ENCODE measurements around the gene RFX3. TPM values are rescaled to one million over a fixed set of nuclear protein-coding genes. Genes with fewer than 3 reads are reported as not detected.

The RFX3 gene
- total and polyA plus RNA-seq, 2 donors (not counting 1 experiment from before 2014, with no cell fraction given): 2.8 to 3.1 TPM

- no peaks in the 10 kb centered on the region for H3K27me3 ChIP-seq (ENCODE audit: control insufficient read depth, insufficient read depth, low read length)
- no peak overlapping the region for H3K9ac ChIP-seq (ENCODE audit: insufficient read depth, low read length)
- H3K4me3 ChIP-seq (replicated peaks in 1 of 4; ENCODE audit: control extremely low read depth in 1 of 4, insufficient read depth in 1 of 4, low read depth in 3 of 4, low read length in 4 of 4): no peak overlapping the region
- H2AFZ ChIP-seq (ENCODE audit: low read length): no peak overlapping the region
- no peaks in the 10 kb centered on the region for H3K36me3 ChIP-seq (ENCODE audit: control insufficient read depth, insufficient read depth, low read length)
- no peaks in the 10 kb centered on the region for H3K9me3 ChIP-seq (ENCODE audit: control insufficient read depth, insufficient read depth, low read depth, low read length)
- no peaks in the 10 kb centered on the region for H3K4me1 ChIP-seq (ENCODE audit: control insufficient read depth, extremely low read depth, insufficient read depth, low read length)
- H4K20me1 ChIP-seq (ENCODE audit: control insufficient read depth, extremely low read depth, insufficient read depth, low read length): no peaks in the 10 kb centered on the region
- TF ChIP-seq EZH2 (IDR thresholded peaks at IDR 0.05; ENCODE audit: low read length, missing control alignments): no peak
- TF ChIP-seq CTCF (conservative IDR thresholded peaks at IDR 0.05 in 1 of 2, IDR thresholded peaks at IDR 0.05 in 1 of 2; ENCODE audit: low read depth in 1 of 2, low read length in 2 of 2): no peak
- no peak overlapping the region for H3K27ac ChIP-seq (ENCODE audit: insufficient read depth, low read length)
- no peak for DNase-seq (ENCODE audit: low read depth in 2 of 2)
- H3K4me2 ChIP-seq (ENCODE audit: extremely low read depth, insufficient read depth, low read length): no peak overlapping the region
- no peaks in the 10 kb centered on the region for H3K79me2 ChIP-seq (ENCODE audit: control insufficient read depth, insufficient read depth, low read length)
These were observed 42.2 kb upstream of the RFX3 start for GRCh38 chr9:3567988-3568387.

GRCh38 chr9:3553076-3553765 is 27.4 kb upstream of the RFX3 start:
- no peaks in the 10 kb centered on the region for H4K20me1 ChIP-seq (ENCODE audit: control insufficient read depth, extremely low read depth, insufficient read depth, low read length)

GRCh38 chr9:3549225-3549624 is 23.4 kb upstream of the RFX3 start:
- TF ChIP-seq EZH2 (IDR thresholded peaks at IDR 0.05; ENCODE audit: low read length, missing control alignments) (no peak), CTCF (conservative IDR thresholded peaks at IDR 0.05 in 1 of 2, IDR thresholded peaks at IDR 0.05 in 1 of 2; ENCODE audit: low read depth in 1 of 2, low read length in 2 of 2) (no peak)
- Histone ChIP-seq H4K20me1 (ENCODE audit: control insufficient read depth, extremely low read depth, insufficient read depth, low read length) (no peaks in the 10 kb centered on the region), H3K79me2 (ENCODE audit: control insufficient read depth, insufficient read depth, low read length) (no peaks in the 10 kb centered on the region), H3K27me3 (ENCODE audit: control insufficient read depth, insufficient read depth, low read length) (no peaks in the 10 kb centered on the region), H2AFZ (ENCODE audit: low read length) (no peak overlapping the region), H3K9me3 (ENCODE audit: control insufficient read depth, insufficient read depth, low read depth, low read length) (no peaks in the 10 kb centered on the region), H3K4me3 (replicated peaks in 1 of 4; ENCODE audit: control extremely low read depth in 1 of 4, insufficient read depth in 1 of 4, low read depth in 3 of 4, low read length in 4 of 4) (no peak overlapping the region), H3K4me2 (ENCODE audit: extremely low read depth, insufficient read depth, low read length) (no peak overlapping the region), H3K9ac (ENCODE audit: insufficient read depth, low read length) (no peak overlapping the region), H3K4me1 (ENCODE audit: control insufficient read depth, extremely low read depth, insufficient read depth, low read length) (no peaks in the 10 kb centered on the region), H3K36me3 (ENCODE audit: control insufficient read depth, insufficient read depth, low read length) (no peaks in the 10 kb centered on the region), H3K27ac (ENCODE audit: insufficient read depth, low read length) (no peak overlapping the region)
- DNase-seq (ENCODE audit: low read depth in 2 of 2): no peak

More at GRCh38 chr9:3553076-3553765, 27.4 kb upstream of the RFX3 start:
- Histone ChIP-seq H3K4me1 (ENCODE audit: control insufficient read depth, extremely low read depth, insufficient read depth, low read length) (no peaks in the 10 kb centered on the region), H3K9ac (ENCODE audit: insufficient read depth, low read length) (no peak overlapping the region), H3K27ac (ENCODE audit: insufficient read depth, low read length) (no peak overlapping the region), H3K36me3 (ENCODE audit: control insufficient read depth, insufficient read depth, low read length) (no peaks in the 10 kb centered on the region), H3K9me3 (ENCODE audit: control insufficient read depth, insufficient read depth, low read depth, low read length) (no peaks in the 10 kb centered on the region), H3K27me3 (ENCODE audit: control insufficient read depth, insufficient read depth, low read length) (no peaks in the 10 kb centered on the region), H3K79me2 (ENCODE audit: control insufficient read depth, insufficient read depth, low read length) (no peaks in the 10 kb centered on the region), H3K4me2 (ENCODE audit: extremely low read depth, insufficient read depth, low read length) (no peak overlapping the region), H2AFZ (ENCODE audit: low read length) (no peak overlapping the region), H3K4me3 (replicated peaks in 1 of 4; ENCODE audit: control extremely low read depth in 1 of 4, insufficient read depth in 1 of 4, low read depth in 3 of 4, low read length in 4 of 4) (no peak overlapping the region)
- no peak for DNase-seq (ENCODE audit: low read depth in 2 of 2)
- no peak for TF ChIP-seq EZH2 (IDR thresholded peaks at IDR 0.05; ENCODE audit: low read length, missing control alignments)
- TF ChIP-seq CTCF (conservative IDR thresholded peaks at IDR 0.05 in 1 of 2, IDR thresholded peaks at IDR 0.05 in 1 of 2; ENCODE audit: low read depth in 1 of 2, low read length in 2 of 2): no peak
